H1 (cell line): Measurements from ENCODE around the gene AGPAT3. TPM values are rescaled to one million over a fixed set of nuclear protein-coding genes. Genes with fewer than 3 reads are reported as not detected.
A peak's percentile ranks its signal among the peaks of the same experiment; 100 is the strongest.

Source experiments
- CTCF ChIA-PET: fragments of 300-600 bp; sonication (Branson Sonifier 250); formaldehyde crosslinking; loops from one replicate; lab custom pipeline; 2021; ENCODE audit not compliant: partially characterized antibody; lab: Charles Lee
- POLR2A ChIA-PET: fragments of 300-600 bp; sonication (Branson Sonifier 250); formaldehyde crosslinking; loops from one replicate; lab custom pipeline; 2021; ENCODE audit warnings: inconsistent platforms; ENCODE audit not compliant: partially characterized antibody; lab: Charles Lee
- DNase-seq, 2 experiments: peaks; one replicate each; pipeline versions ENCODE4 v3.0.0 to v3.0.0-alpha.2; 2010 to 2022; ENCODE audit warnings: low spot score in 2 of 2, low read depth in 1 of 2, mixed read lengths in 1 of 2
- FAIRE-seq: peaks from 2 replicates; lab custom pipeline; 2011; peaks lifted over from hg19 to GRCh38; lab: Jason Lieb, UNC
- H2AFZ ChIP-seq: 2 replicates; pipeline ENCODE4 v1.8.1; 2012; ENCODE audit warnings: low read length, inconsistent platforms
- H2AK5ac ChIP-seq: 2 replicates; pipeline ENCODE4 v1.6.1; 2013; ENCODE audit warnings: low read depth, low read length
- H2BK120ac ChIP-seq: replicated peaks from 2 replicates; pipeline ENCODE3; 2013; ENCODE audit warnings: low read depth, low read length, inconsistent platforms
- H2BK12ac ChIP-seq: 2 replicates; pipeline ENCODE4 v1.6.1; 2013; ENCODE audit warnings: low read depth, low read length
- H2BK15ac ChIP-seq: 2 replicates; pipeline ENCODE4 v1.6.1; 2013; ENCODE audit warnings: low read length
- H2BK20ac ChIP-seq: 2 replicates; pipeline ENCODE4 v1.6.1; 2013; ENCODE audit warnings: low read length
- H2BK5ac ChIP-seq: 2 replicates; pipeline ENCODE4 v1.6.1; 2013; ENCODE audit warnings: low read depth, low read length
- H3K14ac ChIP-seq: 2 replicates; pipeline ENCODE4 v1.6.1; 2013; ENCODE audit warnings: inconsistent platforms; ENCODE audit not compliant: insufficient read length
- H3K18ac ChIP-seq: 2 replicates; pipeline ENCODE4 v1.6.1; 2013; ENCODE audit warnings: low read length; ENCODE audit errors: extremely low read depth
- H3K23ac ChIP-seq: 2 replicates; pipeline ENCODE4 v1.6.1; 2013; ENCODE audit warnings: inconsistent platforms; ENCODE audit not compliant: insufficient read length
- H3K23me2 ChIP-seq: 2 replicates; pipeline ENCODE4 v1.6.1; 2013; ENCODE audit warnings: low read depth, low read length
- H3K27ac ChIP-seq: 2 replicates; pipeline ENCODE4 v1.6.1; 2011; ENCODE audit warnings: low read depth, low read length, inconsistent platforms
- H3K27me3 ChIP-seq, 4 experiments: replicated peaks in 1 of 4; 1 replicate in 1 of 4; 2 replicates in 3 of 4; pipeline versions ENCODE4 v1.6.1 to v1.8.1; 2011 to 2013; ENCODE audit warnings: low read length in 3 of 4, mild to moderate bottlenecking in 3 of 4, inconsistent platforms in 2 of 4, mixed read lengths in 2 of 4, moderate library complexity in 1 of 4; ENCODE audit not compliant: control insufficient read depth in 3 of 4, insufficient read depth in 3 of 4; ENCODE audit errors: extremely low read depth in 1 of 4
- H3K36me3 ChIP-seq, 4 experiments: 2 replicates each; pipeline versions ENCODE4 v1.6.1 to v1.8.1; 2011 to 2013; ENCODE audit warnings: mild to moderate bottlenecking in 4 of 4, low read length in 3 of 4, moderate library complexity in 2 of 4, control low read depth in 1 of 4, inconsistent platforms in 1 of 4; ENCODE audit not compliant: insufficient read depth in 4 of 4, control insufficient read depth in 2 of 4
- H3K4ac ChIP-seq: replicated peaks from 2 replicates; pipeline ENCODE3; 2013; ENCODE audit warnings: low read length, low read depth, mixed read lengths, inconsistent platforms; ENCODE audit not compliant: insufficient read length
- H3K4me1 ChIP-seq, 4 experiments: replicated peaks in 1 of 4; 1 replicate in 1 of 4; 2 replicates in 3 of 4; pipeline versions ENCODE4 v1.6.1 to v1.8.1; 2011 to 2013; ENCODE audit warnings: low read length in 3 of 4, inconsistent platforms in 2 of 4, mixed read lengths in 1 of 4; ENCODE audit not compliant: insufficient read depth in 4 of 4, control insufficient read depth in 3 of 4
- H3K4me2 ChIP-seq, 2 experiments: 2 replicates each; pipeline versions ENCODE4 v1.6.1 to v1.8.1; 2011 to 2013; ENCODE audit warnings: low read depth in 2 of 2, low read length in 2 of 2, control low read depth in 1 of 2, inconsistent platforms in 1 of 2, mild to moderate bottlenecking in 1 of 2; ENCODE audit not compliant: insufficient read depth in 1 of 2
- H3K4me3 ChIP-seq, 4 experiments: fragments of 200-600, 300-600 bp in 1 of 4; sonication (generic), shearing (Covaris generic), sonication (Bioruptor Twin) in 1 of 4; 2 replicates each; pipeline versions ENCODE4 v1.5.1 to v1.8.1; 2011 to 2016; ENCODE audit warnings: low read length in 4 of 4, low read depth in 3 of 4, control low read depth in 2 of 4, inconsistent platforms in 2 of 4, mild to moderate bottlenecking in 2 of 4, mixed read lengths in 1 of 4, moderate library complexity in 1 of 4; ENCODE audit not compliant: insufficient read depth in 2 of 4; ENCODE audit errors: extremely low read depth in 1 of 4
- H3K56ac ChIP-seq: replicated peaks from 2 replicates; pipeline ENCODE3; 2013; ENCODE audit warnings: low read depth, mild to moderate bottlenecking, mixed read lengths, low read length, inconsistent platforms; ENCODE audit not compliant: insufficient read length
- H3K79me1 ChIP-seq: 2 replicates; pipeline ENCODE4 v1.6.1; 2013; ENCODE audit warnings: low read depth, low read length, control low read depth
- H3K79me2 ChIP-seq, 2 experiments: 2 replicates each; pipeline versions ENCODE4 v1.6.1 to v1.8.1; 2012 to 2013; ENCODE audit warnings: low read length in 2 of 2, mild to moderate bottlenecking in 2 of 2, inconsistent platforms in 1 of 2; ENCODE audit not compliant: insufficient read depth in 2 of 2, control insufficient read depth in 1 of 2
- H3K9ac ChIP-seq, 4 experiments: replicated peaks in 1 of 4; 1 replicate in 1 of 4; 2 replicates in 3 of 4; pipeline versions ENCODE4 v1.6.1 to v1.8.1; 2011 to 2013; ENCODE audit warnings: low read depth in 3 of 4, low read length in 3 of 4, control low read depth in 2 of 4, mild to moderate bottlenecking in 2 of 4, moderate library complexity in 2 of 4, inconsistent platforms in 1 of 4; ENCODE audit errors: extremely low read depth in 1 of 4
- H3K9me3 ChIP-seq, 2 experiments: 2 replicates each; pipeline versions ENCODE4 v1.6.1 to v1.8.1; 2012 to 2013; ENCODE audit warnings: mild to moderate bottlenecking in 2 of 2, moderate library complexity in 2 of 2, control low read depth in 1 of 2, inconsistent platforms in 1 of 2, low read depth in 1 of 2, low read length in 1 of 2, mixed read lengths in 1 of 2; ENCODE audit not compliant: insufficient read depth in 2 of 2
- H4K20me1 ChIP-seq, 2 experiments: replicated peaks in 1 of 2; 2 replicates each; pipeline versions ENCODE3 to v1.8.1; 2011 to 2013; ENCODE audit warnings: inconsistent platforms in 2 of 2, low read length in 2 of 2, mild to moderate bottlenecking in 1 of 2; ENCODE audit not compliant: insufficient read depth in 2 of 2, control insufficient read depth in 1 of 2
- H4K5ac ChIP-seq: 2 replicates; pipeline ENCODE4 v1.6.1; 2013; ENCODE audit warnings: low read length, low read depth, mixed read lengths, inconsistent platforms; ENCODE audit not compliant: insufficient read length
- H4K8ac ChIP-seq: 2 replicates; pipeline ENCODE4 v1.8.0; 2013; ENCODE audit warnings: mild to moderate bottlenecking, moderate library complexity, low read length, inconsistent platforms; ENCODE audit not compliant: insufficient read depth; ENCODE audit errors: extremely low read depth
- H4K91ac ChIP-seq: replicated peaks from 2 replicates; pipeline ENCODE3; 2013; ENCODE audit warnings: low read length, mixed read lengths, inconsistent platforms; ENCODE audit not compliant: insufficient read length
- CHD1 ChIP-seq: IDR thresholded peaks from 2 replicates; pipeline ENCODE4 v1.6.1; 2012; ENCODE audit warnings: low read depth, low read length, improper control_type of control experiment
- WGBS, 2 experiments: shearing (Covaris generic) in 1 of 2; methylation state at CpG; one replicate each; pipeline versions ENCODE4 v1.1.6 to v1.1.7; 2013 to 2015; ENCODE audit warnings: low lambda C conversion rate in 2 of 2, mixed read lengths in 2 of 2, inconsistent platforms in 1 of 2, low coverage in 1 of 2, missing lambda C conversion rate in 1 of 2; ENCODE audit not compliant: insufficient replicate concordance in 2 of 2, insufficient coverage in 1 of 2, insufficient read length in 1 of 2; ENCODE audit errors: extremely low coverage in 1 of 2, missing lambda C conversion rate in 1 of 2; 5-methylcytosine and 5-hydroxymethylcytosine counted together
- polyA plus RNA-seq, 7 experiments: library from polyadenylated mRNA; depleted of rRNA in 3 of 7; stranded (reverse) in 5 of 7; unstranded in 2 of 7; fragments of >200 nt in 5 of 7; fragments of 200-250 nt in 2 of 7; gene quantifications; 1 replicate in 5 of 7; 2 replicates in 1 of 7; 4 replicates in 1 of 7; pipeline versions ENCODE4 v1.2.1 to v1.2.3, GENCODE V29; 2011 to 2013; ENCODE audit warnings: missing spikeins in 2 of 7, mixed read lengths in 2 of 7
- total RNA-seq: library from RNA; stranded (reverse); fragmentation: NEBNext Ultra II Directional; extraction: Animal tissue kit (Norgen Biotek cat#: 25700); gene quantifications from 2 replicates; pipeline ENCODE4 v1.2.1, GENCODE V29; 2021

The AGPAT3 gene
- total and polyA plus RNA-seq, 2 of the 8 experiments (the other 6 are each of a cell fraction or from before 2014, with no cell fraction given) = 5.8 to 7.3 TPM

- H3K79me1 ChIP-seq = peaks cover 4% of the 10 kb centered on the region
These were observed 148.5 kb downstream of the AGPAT3 start for GRCh38 chr21:44013380-44014088.

More at GRCh38 chr21:44013380-44014088, 148.5 kb downstream of the AGPAT3 start:
- H3K4me2 ChIP-seq = peak overlapping the region; percentile 73 to 90
- H3K14ac ChIP-seq = no peak overlapping the region
- POLR2A ChIA-PET = interaction anchor here (0.7 to 1.8 kb wide), 6 partner anchors 11 to 223 kb away, joined by 3 to 6 read pairs (median 4); no protein-coding TSS in a partner anchor
- H3K23me2 ChIP-seq = peaks cover 3% of the 10 kb centered on the region; the same call in 1 of the 2 replicates
- FAIRE-seq = no peak
- no peak overlapping the region for H3K23ac ChIP-seq
- H3K9ac ChIP-seq = peak overlapping the region; percentile 61 to 98 (median 86); a peak in 6 of 7 replicates
- no peak overlapping the region for H2AFZ ChIP-seq
- CTCF ChIA-PET = interaction anchor here (0.6 to 1.5 kb wide), 8 partner anchors 22 to 77 kb away, joined by 3 to 7 read pairs (median 3); no protein-coding TSS in a partner anchor
- H3K27ac ChIP-seq = no peak overlapping the region
- peaks cover 7 to 13% of the 10 kb centered on the region in 2 experiments for H4K20me1 ChIP-seq
- no peak for TF ChIP-seq CHD1
- H3K27me3 ChIP-seq = no peaks in the 10 kb centered on the region
- H3K4me1 ChIP-seq = peaks cover 4 to 12% (median 8%) of the 10 kb centered on the region in 4 experiments; a peak in 5 of 7 replicates
- H3K56ac ChIP-seq = no peak overlapping the region
- peaks cover 32 to 55% of the 10 kb centered on the region in 2 experiments for H3K79me2 ChIP-seq
- H2BK5ac ChIP-seq = no peak overlapping the region; the same call in 1 of the 2 replicates
- H3K9me3 ChIP-seq = no peaks in the 10 kb centered on the region
- no peak overlapping the region for H3K18ac ChIP-seq
- 49% methylated on average over 8 of the region's 8 CpGs; no CpG with 5 or more reads in 1 of the 2 experiments for WGBS, 2 experiments
- no peak overlapping the region for H2BK120ac ChIP-seq
- no peak overlapping the region for H2AK5ac ChIP-seq
- H3K4ac ChIP-seq = no peak overlapping the region
- no peak overlapping the region for H2BK20ac ChIP-seq
- H2BK12ac ChIP-seq = no peak overlapping the region
- no peaks in the 10 kb centered on the region for H3K36me3 ChIP-seq
- DNase-seq = no peak
- no peak overlapping the region for H4K8ac ChIP-seq
- no peak overlapping the region for H2BK15ac ChIP-seq
- no peak overlapping the region for H4K5ac ChIP-seq
- H3K4me3 ChIP-seq = peak overlapping the region; percentile 76 to 92 (median 85)
- H4K91ac ChIP-seq = no peak overlapping the region
